HepG2 (cell line): ENCODE data around the gene SYT7.

Experiments used
- ARNTL ChIP-seq: sonication (generic); formaldehyde crosslinking; IDR thresholded peaks from 2 replicates; pipeline ENCODE4 v1.4.0; 2020; ENCODE audit warnings: mild to moderate bottlenecking, missing genetic modification reagents
- ASH2L ChIP-seq: fragments of 300-600, 200-600 bp; sonication (generic); IDR thresholded peaks from 2 replicates; pipeline ENCODE4 v1.7.0; 2017; ENCODE audit warnings: low read depth, mild to moderate bottlenecking, moderate library complexity, mixed read lengths, low read length; ENCODE audit not compliant: insufficient read length
- BCL3 ChIP-seq: sonication (generic); formaldehyde crosslinking; IDR thresholded peaks from 2 replicates; pipeline ENCODE4 v1.5.1; 2020; ENCODE audit warnings: mild to moderate bottlenecking, missing genetic modification reagents, moderate library complexity
- DR1 ChIP-seq: sonication (generic); formaldehyde crosslinking; IDR thresholded peaks from 2 replicates; pipeline ENCODE4 v1.8.0; 2021; ENCODE audit warnings: mild to moderate bottlenecking, missing genetic modification reagents, inconsistent platforms
- KLF16 ChIP-seq, 2 experiments: sonication (generic) in 1 of 2; formaldehyde crosslinking in 1 of 2; IDR thresholded peaks; 2 replicates each; pipeline versions ENCODE4 v1.6.1 to v1.8.0; 2016 to 2023; ENCODE audit warnings: missing genetic modification reagents in 2 of 2, missing compliant biosample characterization in 1 of 2
- MXI1 ChIP-seq: IDR thresholded peaks from 3 replicates; pipeline ENCODE4 v1.6.1; 2012; ENCODE audit warnings: low read depth, low read length, inconsistent platforms, borderline replicate concordance
- RFX1 ChIP-seq: fragments of 450-650 bp; IDR thresholded peaks from 2 replicates; pipeline ENCODE4 v1.6.1; 2017
- RFXAP ChIP-seq: sonication (generic); formaldehyde crosslinking; IDR thresholded peaks from 2 replicates; pipeline ENCODE4 v1.4.0; 2020; ENCODE audit warnings: missing genetic modification reagents, borderline replicate concordance
- SMC3 ChIP-seq: IDR thresholded peaks from 2 replicates; pipeline ENCODE4 v1.6.1; 2011; ENCODE audit warnings: low read length, improper control_type of control experiment
- YY1 ChIP-seq: IDR thresholded peaks from 2 replicates; pipeline ENCODE4 v1.6.1; 2011; ENCODE audit warnings: low read length, low read depth, moderate library complexity, mild to moderate bottlenecking; ENCODE audit not compliant: insufficient read depth, insufficient replicate concordance
- ZFP90 ChIP-seq: sonication (generic); formaldehyde crosslinking; IDR thresholded peaks from 2 replicates; pipeline ENCODE4 v1.8.0; 2022; ENCODE audit warnings: missing genetic modification reagents, mild to moderate bottlenecking, inconsistent platforms, borderline replicate concordance
- ZNF121 ChIP-seq: sonication (generic); formaldehyde crosslinking; IDR thresholded peaks from 2 replicates; pipeline ENCODE4 v1.5.0; 2020; ENCODE audit warnings: mild to moderate bottlenecking, missing genetic modification reagents
- ZNF18 ChIP-seq: sonication (generic); formaldehyde crosslinking; IDR thresholded peaks from 2 replicates; pipeline ENCODE4 v1.8.0; 2022; ENCODE audit warnings: mild to moderate bottlenecking, missing genetic modification reagents; ENCODE audit not compliant: insufficient replicate concordance
- TF ChIP-seq, protein P1 (sequence below): sonication (generic); formaldehyde crosslinking; IDR thresholded peaks from 2 replicates; pipeline ENCODE4 v1.8.1; 2023; ENCODE audit warnings: missing genetic modification reagents, inconsistent platforms, borderline replicate concordance

DNA sequence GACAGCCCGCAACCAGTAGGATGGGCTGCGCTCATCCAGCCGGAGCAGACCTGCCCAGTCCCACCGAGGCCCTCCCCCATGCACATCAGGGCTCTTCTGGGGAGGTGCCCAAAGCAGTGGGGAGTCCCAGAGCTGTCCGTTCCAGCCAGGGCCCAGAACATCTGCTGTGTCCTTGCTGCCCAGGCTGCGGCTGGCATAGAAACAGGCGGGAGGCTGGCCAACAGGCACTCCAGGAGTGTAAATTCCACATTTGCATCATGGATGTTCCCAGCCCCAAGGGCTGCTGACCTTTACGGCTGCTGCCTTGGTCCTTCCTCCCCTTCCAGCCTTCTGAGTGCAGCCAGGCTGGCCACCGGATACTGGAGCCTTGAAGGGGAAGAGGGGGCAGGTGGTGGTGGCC lies 30.0 kb upstream of the SYT7 start:
- TF ChIP-seq ARNTL (CRISPR knock-in tag) (no peak), RFX1 (no peak), YY1 (no peak), KLF16 (CRISPR knock-in tag; IDR thresholded peaks at IDR 0.05) (no peak), ZNF18 (CRISPR knock-in tag) (no peak), ZNF121 (no peak), ZFP90 (CRISPR knock-in tag) (no peak), MXI1 (no peak), SMC3 (no peak), ASH2L (no peak), BCL3 (CRISPR knock-in tag) (no peak), DR1 (CRISPR knock-in tag) (no peak), RFXAP (CRISPR knock-in tag) (no peak)
- TF ChIP-seq, protein P1, sequence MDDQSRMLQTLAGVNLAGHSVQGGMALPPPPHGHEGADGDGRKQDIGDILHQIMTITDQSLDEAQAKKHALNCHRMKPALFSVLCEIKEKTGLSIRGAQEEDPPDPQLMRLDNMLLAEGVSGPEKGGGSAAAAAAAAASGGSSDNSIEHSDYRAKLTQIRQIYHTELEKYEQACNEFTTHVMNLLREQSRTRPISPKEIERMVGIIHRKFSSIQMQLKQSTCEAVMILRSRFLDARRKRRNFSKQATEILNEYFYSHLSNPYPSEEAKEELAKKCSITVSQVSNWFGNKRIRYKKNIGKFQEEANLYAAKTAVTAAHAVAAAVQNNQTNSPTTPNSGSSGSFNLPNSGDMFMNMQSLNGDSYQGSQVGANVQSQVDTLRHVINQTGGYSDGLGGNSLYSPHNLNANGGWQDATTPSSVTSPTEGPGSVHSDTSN (CRISPR knock-in tag): no peak
